Left lung (tissue), 10 donors: ENCODE measurements around the gene NT5C2. TPM values are rescaled to one million over a fixed set of nuclear protein-coding genes. Genes with fewer than 3 reads are reported as not detected.

Experiments used
- ATAC-seq: fragments of 200-7000 bp; cut with Tn5 transposase; one replicate; pipeline ENCODE4 v1.9.1; 2020; ENCODE audit warnings: moderate library complexity
- DNase-seq, 4 donors: peaks; one replicate each; pipeline ENCODE4 v3.0.0-alpha.2; 2013 to 2020
- H3K27ac ChIP-seq, 2 donors: fragments of 200-600 bp; sonication (generic) in 1 of 2; one replicate each; pipeline versions ENCODE4 v1.5.0 to v1.8.0; 2020 to 2021
- H3K27me3 ChIP-seq, 2 donors: fragments of 200-600 bp; sonication (generic) in 1 of 2; one replicate each; pipeline versions ENCODE4 v1.5.0 to v1.8.0; 2020 to 2021
- H3K36me3 ChIP-seq, 2 donors: fragments of 200-600 bp; sonication (generic) in 1 of 2; one replicate each; pipeline versions ENCODE4 v1.5.0 to v1.8.0; 2020 to 2021
- H3K4me1 ChIP-seq, 2 donors: fragments of 200-600 bp; one replicate each; pipeline ENCODE4 v1.8.0; 2021
- H3K4me3 ChIP-seq, 2 donors: fragments of 200-600 bp; sonication (generic) in 1 of 2; one replicate each; pipeline versions ENCODE4 v1.5.0 to v1.8.0; 2020 to 2021; ENCODE audit warnings: mild to moderate bottlenecking in 1 of 2
- H3K9me3 ChIP-seq, 2 donors: fragments of 200-600 bp; sonication (generic) in 1 of 2; one replicate each; pipeline versions ENCODE4 v1.5.0 to v1.8.0; 2020 to 2021
- intact Hi-C, 2 donors: fragments of 100-400 bp; cut with DNase I; formaldehyde crosslinking; loops; one replicate each; pipeline versions ENCODE4 v1.11.2 to v1.14.2; 2022
- polyA plus RNA-seq, 6 donors: library from polyadenylated mRNA; unstranded; fragments of 120-200 nt; gene quantifications; one replicate each; pipeline ENCODE4 v1.2.1, GENCODE V29; 2013; ENCODE audit not compliant: insufficient read length in 6 of 6
- total RNA-seq, 2 donors: library from RNA; stranded (reverse); fragmentation: NEBNext Ultra II Directional; extraction: Animal tissue kit (Norgen Biotek cat#: 25700); gene quantifications; one replicate each; pipeline ENCODE4 v1.2.1, GENCODE V29; 2021
- TF ChIP-seq, protein P1 (sequence below), 2 donors: fragments of 200-600 bp; sonication (generic) in 1 of 2; IDR thresholded peaks; one replicate each; pipeline versions ENCODE4 v1.5.0 to v1.8.0; 2021; ENCODE audit warnings: antibody characterized with exemption in 2 of 2
- donor health status: DM: no; HTN: yes; CAD: no.
- donor health status: DM: no; HTN: no; CAD: no.

NT5C2 gene
- total and polyA plus RNA-seq, 8 donors = 95.3 to 173 (median 133) TPM

- H3K4me1 ChIP-seq = no peaks in the 10 kb centered on the region
- TF ChIP-seq, protein P1, sequence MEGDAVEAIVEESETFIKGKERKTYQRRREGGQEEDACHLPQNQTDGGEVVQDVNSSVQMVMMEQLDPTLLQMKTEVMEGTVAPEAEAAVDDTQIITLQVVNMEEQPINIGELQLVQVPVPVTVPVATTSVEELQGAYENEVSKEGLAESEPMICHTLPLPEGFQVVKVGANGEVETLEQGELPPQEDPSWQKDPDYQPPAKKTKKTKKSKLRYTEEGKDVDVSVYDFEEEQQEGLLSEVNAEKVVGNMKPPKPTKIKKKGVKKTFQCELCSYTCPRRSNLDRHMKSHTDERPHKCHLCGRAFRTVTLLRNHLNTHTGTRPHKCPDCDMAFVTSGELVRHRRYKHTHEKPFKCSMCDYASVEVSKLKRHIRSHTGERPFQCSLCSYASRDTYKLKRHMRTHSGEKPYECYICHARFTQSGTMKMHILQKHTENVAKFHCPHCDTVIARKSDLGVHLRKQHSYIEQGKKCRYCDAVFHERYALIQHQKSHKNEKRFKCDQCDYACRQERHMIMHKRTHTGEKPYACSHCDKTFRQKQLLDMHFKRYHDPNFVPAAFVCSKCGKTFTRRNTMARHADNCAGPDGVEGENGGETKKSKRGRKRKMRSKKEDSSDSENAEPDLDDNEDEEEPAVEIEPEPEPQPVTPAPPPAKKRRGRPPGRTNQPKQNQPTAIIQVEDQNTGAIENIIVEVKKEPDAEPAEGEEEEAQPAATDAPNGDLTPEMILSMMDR (IDR thresholded peaks at IDR 0.05) = no peak
- H3K36me3 ChIP-seq = no peaks in the 10 kb centered on the region
- H3K4me3 ChIP-seq = no peak overlapping the region
- H3K9me3 ChIP-seq = no peaks in the 10 kb centered on the region
- ATAC-seq (no peak), DNase-seq (no peak)
- intact Hi-C loops = no loop called here
- H3K27me3 ChIP-seq = no peaks in the 10 kb centered on the region
- H3K27ac ChIP-seq = no peak overlapping the region
Observed at GRCh38 chr10:103042129-103042528, 150.9 kb downstream of the NT5C2 start.

DNA sequence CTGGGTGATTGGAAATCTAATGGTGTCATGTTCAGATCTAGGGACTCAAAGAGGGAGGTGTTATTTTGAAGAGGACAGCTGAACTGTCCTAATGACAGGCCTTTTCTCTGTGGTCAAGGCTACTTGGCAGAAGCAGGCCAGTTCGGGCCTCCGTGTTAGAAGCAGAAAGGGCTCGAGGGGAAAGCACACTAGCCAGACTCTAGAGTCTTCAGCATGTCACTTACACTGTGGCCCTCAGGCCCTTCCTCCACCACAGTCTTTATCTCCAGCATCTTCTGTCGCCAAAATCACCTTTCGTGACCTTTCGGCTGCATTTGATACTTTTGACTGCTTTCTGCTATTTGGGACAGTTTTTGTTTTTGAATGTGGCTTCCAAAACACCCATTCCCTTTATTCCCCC, 151.7 kb downstream of the NT5C2 start:
- Histone ChIP-seq H3K4me3 (no peak overlapping the region), H3K9me3 (no peaks in the 10 kb centered on the region), H3K4me1 (no peaks in the 10 kb centered on the region), H3K27me3 (no peaks in the 10 kb centered on the region), H3K36me3 (no peaks in the 10 kb centered on the region), H3K27ac (no peak overlapping the region)
- TF ChIP-seq, protein P1 (IDR thresholded peaks at IDR 0.05) = no peak
- DNase-seq (no peak), ATAC-seq (no peak)
- intact Hi-C loops = no loop called here

DNA sequence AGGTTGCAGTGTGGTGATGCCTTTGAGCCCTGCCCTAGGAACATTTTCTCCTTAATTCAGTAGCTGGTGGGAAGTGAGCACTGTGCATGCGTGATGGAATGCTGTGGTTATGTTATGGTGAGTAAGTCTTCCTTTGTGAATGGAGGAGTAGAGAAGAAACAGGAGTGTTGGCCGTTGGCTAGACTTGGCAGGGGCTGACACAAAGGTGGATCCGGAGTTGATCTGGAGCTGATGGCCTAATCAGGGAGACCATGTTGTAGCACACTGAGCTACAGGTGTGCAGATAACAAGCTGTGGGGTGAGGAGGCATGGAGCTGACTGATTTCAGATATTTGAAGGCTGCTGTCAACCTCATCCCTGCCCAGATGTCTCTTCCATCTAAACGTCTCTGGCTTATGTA, 152.7 kb downstream of the NT5C2 start:
- intact Hi-C loops = no loop called here
- ATAC-seq (no peak), DNase-seq (no peak)
- Histone ChIP-seq H3K27ac (no peak overlapping the region), H3K9me3 (no peaks in the 10 kb centered on the region), H3K4me3 (no peak overlapping the region), H3K27me3 (no peaks in the 10 kb centered on the region), H3K4me1 (no peaks in the 10 kb centered on the region), H3K36me3 (no peaks in the 10 kb centered on the region)
- TF ChIP-seq, protein P1 (IDR thresholded peaks at IDR 0.05) = no peak

- no peaks in the 10 kb centered on the region for H3K36me3 ChIP-seq
- intact Hi-C loops = no loop called here
Observed at GRCh38 chr10:103038570-103038969, 154.5 kb downstream of the NT5C2 start.

More at GRCh38 chr10:103038570-103038969, 154.5 kb downstream of the NT5C2 start:
- no peak for ATAC-seq
- TF ChIP-seq, protein P1 (IDR thresholded peaks at IDR 0.05) = no peak
- H3K4me3 ChIP-seq = no peak overlapping the region
- no peaks in the 10 kb centered on the region for H3K9me3 ChIP-seq
- no peak for DNase-seq
- H3K27me3 ChIP-seq = no peaks in the 10 kb centered on the region
- H3K27ac ChIP-seq = no peak overlapping the region
- no peaks in the 10 kb centered on the region for H3K4me1 ChIP-seq

Other genes with a start within 250 kb of the NT5C2 start
- under 1 TPM; 0.12 to 0.13 TPM for gene RPEL1, start 52.6 kb upstream of the NT5C2 start, total RNA-seq
- under 1 TPM in 5 of 6 donors, not detected in 1; 0.10 to 0.25 (median 0.20) TPM for gene RPEL1, start 52.6 kb upstream of the NT5C2 start, polyA plus RNA-seq
- under 1 TPM; 0.08 to 0.26 TPM for gene INA, start 83.9 kb upstream of the NT5C2 start, total RNA-seq
- gene INA, start 83.9 kb upstream of the NT5C2 start, polyA plus RNA-seq = under 1 TPM; 0.30 to 0.47 (median 0.39) TPM
- 1 to 10 TPM; 7.7 to 8.5 TPM for gene PCGF6, start 157.9 kb upstream of the NT5C2 start, total RNA-seq
- 10 to 100 TPM; 11.2 to 14.7 (median 13.7) TPM for gene PCGF6, start 157.9 kb upstream of the NT5C2 start, polyA plus RNA-seq
- gene TAF5, start 174.7 kb upstream of the NT5C2 start, total RNA-seq = 1 to 10 TPM; 3.7 to 5.1 TPM
- 1 to 10 TPM; 6.5 to 8.1 (median 7.5) TPM for gene TAF5, start 174.7 kb upstream of the NT5C2 start, polyA plus RNA-seq
- 100 to 1,000 TPM; 257 to 259 TPM for gene ATP5MK, start 203.2 kb upstream of the NT5C2 start, total RNA-seq
- 100 to 1,000 TPM; 145 to 175 (median 153) TPM for gene ATP5MK, start 203.2 kb upstream of the NT5C2 start, polyA plus RNA-seq
- gene PDCD11, start 203.4 kb upstream of the NT5C2 start, total RNA-seq = 10 to 100 TPM; 20.1 to 35.4 TPM
- 10 to 100 TPM; 37.0 to 42.4 (median 39.3) TPM for gene PDCD11, start 203.4 kb upstream of the NT5C2 start, polyA plus RNA-seq